ENCODE results near the gene HDAC7.
A peak's percentile ranks its signal among the peaks of the same experiment; 100 is the strongest.

Gene HDAC7

DNA sequence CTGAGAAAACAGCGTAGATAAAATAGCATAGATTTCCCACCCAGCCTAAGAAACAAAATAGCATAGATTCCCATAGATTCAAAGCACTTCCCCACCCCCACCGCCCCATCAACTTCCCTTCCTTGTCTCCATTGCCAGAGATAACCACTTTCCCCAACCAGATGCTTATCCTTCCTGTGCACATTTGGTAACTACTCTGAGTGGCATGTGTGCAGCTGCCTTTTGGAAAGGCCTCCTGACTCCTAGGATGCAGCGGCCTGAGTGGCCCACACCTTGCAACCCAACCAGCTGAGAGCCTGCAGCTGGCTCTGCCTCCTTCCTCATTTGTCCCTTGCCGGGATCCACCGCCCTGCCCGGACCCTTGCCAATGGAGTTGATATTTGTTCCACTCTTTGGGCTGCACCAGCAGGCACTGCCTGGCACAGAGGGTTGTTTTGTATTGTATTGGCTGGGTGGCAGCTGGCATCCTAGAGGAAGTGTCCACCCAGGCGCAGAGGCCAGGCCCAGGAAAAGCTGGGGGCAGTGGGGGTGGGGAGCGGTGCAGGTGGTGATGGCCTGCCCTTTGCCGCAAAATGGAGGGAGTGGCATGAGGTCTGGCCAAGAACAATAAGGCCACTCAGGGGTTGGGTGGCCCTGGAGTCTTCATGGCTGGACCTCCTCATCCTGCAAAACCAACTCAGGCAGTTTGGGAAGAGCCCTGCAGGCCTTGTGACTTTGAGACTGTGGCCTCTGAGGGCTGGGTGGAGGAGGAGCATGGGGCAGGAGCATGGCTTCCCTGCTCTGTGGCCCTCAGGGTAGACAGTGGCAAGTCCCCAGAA lies 41.8 kb downstream of the HDAC7 start:
- DNase-seq (ENCODE audit: low spot score): peak; percentile 51

DNA sequence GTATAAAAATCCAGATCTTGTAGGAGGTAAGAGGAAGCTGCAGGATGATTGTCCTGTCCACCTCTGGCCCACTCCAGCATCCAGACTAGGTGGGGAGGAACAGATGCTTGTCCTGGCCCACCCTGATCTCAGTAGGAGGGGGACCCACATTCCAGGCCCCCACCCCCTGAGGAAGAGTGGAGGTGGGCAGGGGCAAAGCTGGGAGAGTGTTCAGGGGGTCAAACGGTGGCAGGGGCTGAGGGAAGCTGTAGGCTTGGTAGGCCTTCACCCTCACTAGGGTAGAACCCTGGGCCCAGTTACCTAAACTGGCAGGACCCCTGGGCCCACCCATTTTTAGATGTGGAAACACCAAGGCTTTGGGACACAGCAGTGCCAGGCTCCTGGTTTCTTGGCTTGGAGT lies 42.6 kb downstream of the HDAC7 start:
- no peak for DNase-seq (ENCODE audit: low spot score)

DNA sequence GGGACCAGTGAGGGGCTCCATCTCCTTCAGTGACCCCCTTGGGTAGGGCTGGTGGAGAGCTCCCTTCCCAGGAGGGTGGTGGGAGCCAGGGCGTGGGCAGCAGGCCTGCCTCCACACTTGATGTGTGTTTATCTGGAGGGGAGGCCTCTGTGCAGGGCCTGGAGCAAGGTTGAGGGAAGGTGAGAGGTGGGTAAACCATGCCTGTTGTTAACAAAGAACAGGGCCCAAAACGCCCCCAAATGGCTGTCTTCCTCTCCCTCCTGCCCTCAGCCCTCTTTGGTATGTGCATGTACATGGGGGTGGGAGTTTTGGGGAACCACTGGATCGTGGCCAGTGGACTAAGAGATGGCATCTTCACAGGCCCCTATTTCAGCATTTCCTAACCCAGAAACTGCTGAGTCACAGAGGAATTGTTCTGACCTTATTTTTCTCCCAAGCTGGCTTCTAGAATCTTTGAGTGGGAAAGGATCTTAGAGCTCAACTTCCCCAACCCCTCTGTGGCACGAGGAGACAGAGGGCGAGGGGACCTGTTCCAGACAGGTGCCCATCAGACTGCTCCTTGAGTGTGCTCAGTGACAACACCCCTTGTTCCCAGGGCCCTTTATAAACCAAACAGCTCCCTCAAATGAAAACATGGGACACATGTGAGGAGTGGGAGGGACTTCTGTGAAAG lies 43.1 kb downstream of the HDAC7 start:
- DNase-seq (ENCODE audit: low spot score): peak; percentile 49

DNA sequence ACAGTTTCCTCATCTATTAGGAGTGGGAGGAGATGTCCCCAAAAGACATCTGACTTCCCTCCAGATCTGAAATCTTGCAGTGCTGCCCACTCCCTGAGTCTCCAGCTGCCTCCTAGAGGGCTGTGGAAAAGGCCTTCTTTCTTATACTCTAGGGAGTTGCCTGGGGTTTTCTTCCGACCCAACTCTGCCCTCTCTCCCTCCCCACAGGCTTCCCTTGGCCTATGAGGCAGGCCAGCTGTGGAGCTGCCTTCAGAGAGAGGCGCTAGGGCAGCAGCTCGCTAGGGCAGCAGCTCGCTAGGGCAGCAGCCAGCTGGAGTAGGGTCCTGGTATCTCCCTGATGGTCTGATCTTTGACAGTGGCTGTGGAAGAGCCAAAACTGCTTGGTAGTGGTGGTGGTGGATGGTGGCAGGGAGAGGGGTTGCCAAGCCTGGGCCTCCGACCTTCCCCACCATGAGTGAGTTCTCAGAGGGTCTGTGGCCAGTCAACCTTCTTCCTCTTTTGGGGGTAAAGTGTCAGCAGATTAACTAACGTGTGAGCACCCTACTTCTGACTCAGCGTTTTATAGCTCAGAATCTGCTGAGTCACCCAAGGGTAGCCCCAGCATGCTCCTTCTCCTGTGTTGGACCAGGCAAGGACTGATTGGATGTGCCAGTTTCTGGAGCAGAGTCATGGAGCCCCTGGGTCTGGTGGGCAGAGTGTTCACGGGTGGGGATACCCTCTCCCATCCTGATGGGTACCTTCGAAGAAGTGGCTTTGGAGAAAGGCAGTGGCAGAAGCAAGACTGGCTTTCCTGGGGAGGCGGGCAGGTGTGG lies 44.4 kb downstream of the HDAC7 start:
- peak; percentile 96 for DNase-seq (ENCODE audit: low spot score)

DNA sequence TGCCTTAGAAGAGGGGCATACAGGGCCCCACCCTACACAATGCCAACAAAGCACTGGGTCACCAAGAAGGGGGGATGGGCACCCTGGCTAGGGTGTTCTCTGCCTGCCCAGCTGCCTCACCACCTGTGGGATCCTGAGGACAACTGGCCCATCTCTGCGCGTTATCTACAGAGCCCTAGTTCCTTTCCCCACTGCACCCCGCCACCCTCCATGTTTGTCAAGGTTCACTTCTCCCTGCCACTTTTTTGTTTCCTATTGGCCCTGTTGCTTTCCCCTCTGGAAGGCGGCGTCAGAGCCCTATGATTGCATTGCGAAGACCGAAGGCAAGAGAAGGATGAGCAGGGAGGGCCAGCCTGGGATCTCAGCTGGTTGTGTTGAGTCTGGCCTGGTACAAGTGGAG lies 45.0 kb downstream of the HDAC7 start:
- peak; percentile 49 for DNase-seq (ENCODE audit: low spot score)

DNA sequence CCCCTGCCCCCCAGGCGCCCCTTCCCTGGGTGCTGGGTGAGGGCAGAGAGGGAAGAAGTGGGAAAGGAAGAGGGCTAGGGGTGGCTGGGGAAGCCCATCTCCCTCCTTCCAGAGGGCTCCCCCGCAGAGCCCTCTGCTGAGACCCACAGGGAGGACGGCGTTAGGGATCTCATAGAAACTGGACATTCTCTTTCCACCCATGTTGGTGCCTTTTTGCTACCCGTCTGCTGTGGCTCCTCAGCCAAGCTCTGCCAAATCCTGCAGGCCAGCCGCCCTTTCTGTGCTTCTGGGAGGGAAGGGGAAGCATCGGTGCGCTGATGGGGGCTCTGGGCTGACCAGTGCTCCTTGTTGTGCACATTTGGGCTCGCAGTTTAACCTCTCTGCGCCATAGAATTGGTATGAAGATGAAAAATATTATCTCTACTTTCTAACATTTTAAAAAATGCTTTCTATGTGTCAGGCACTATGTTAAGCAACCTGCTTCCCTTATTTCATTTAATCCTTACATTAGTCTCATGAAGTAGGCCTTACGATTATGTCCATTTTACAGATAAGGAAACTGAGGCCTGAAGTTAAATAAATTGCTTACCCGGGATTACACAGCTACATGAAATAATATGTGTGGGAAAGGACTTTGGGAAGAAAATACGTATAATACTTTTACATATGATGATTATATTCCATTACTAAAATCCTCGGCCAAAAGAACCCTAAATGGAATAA lies 45.7 kb downstream of the HDAC7 start:
- DNase-seq (ENCODE audit: low spot score): peak; percentile 45

DNA sequence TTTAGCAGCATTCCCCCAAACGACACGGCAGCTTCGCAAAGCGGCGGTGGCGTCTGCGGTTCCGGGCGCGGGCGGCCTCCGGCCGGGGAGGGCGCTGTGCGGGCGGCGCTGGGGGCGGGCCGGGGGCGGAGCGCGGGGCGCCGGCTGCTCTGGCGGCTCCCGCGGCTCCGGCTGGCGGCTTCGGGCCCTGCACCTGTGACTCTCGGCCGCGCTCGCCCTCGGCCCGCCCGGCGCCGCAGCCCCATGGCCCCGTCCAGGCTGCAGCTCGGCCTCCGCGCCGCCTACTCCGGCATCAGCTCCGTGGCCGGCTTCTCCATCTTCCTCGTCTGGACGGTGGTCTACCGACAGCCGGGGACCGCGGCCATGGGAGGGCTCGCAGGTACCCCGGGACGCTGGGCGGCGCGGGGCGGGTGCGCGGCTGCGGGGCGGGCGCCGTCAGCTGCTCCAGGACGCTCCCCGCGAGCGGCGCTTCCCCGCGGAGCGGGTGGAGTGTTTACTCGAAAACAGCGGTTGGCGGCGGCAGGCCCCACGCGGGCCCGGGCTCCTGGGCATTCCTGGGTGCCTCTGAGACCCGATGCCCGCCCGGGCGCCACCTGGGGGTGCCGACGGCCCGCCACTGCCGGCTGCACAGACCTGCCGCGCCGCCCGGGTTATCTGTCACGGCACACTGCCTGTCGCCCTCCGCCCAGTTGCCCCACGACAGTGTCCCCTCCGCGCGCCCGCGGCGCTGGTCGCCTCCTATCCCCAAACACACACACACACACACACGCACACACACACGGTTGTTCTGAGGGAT lies 46.4 kb downstream of the HDAC7 start, which contains the start of gene SLC48A1:
Gene SLC48A1, plus strand, starts transcription at position 177 of the 796 bp plus-strand sequence. Its CDS starts 67 bp downstream, at position 244.
- peak; percentile 84 for DNase-seq (ENCODE audit: low spot score)

DNA sequence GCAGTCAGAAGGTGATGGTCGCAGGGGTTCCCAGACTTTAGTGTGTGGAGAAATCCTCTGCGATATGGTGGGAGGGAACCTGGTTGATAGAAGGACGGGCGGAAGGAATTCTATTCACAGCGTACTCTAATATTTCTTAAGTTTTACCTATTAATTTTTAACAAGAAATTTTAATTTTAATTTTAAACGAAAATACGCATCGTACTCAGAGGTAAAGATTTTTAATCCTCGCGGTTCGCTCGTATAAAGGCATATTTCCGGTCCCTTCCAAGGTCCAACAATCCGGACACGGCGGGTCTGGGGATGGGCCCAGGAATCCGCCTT lies 47.0 kb downstream of the HDAC7 start:
- no peak for DNase-seq (ENCODE audit: low spot score)

DNA sequence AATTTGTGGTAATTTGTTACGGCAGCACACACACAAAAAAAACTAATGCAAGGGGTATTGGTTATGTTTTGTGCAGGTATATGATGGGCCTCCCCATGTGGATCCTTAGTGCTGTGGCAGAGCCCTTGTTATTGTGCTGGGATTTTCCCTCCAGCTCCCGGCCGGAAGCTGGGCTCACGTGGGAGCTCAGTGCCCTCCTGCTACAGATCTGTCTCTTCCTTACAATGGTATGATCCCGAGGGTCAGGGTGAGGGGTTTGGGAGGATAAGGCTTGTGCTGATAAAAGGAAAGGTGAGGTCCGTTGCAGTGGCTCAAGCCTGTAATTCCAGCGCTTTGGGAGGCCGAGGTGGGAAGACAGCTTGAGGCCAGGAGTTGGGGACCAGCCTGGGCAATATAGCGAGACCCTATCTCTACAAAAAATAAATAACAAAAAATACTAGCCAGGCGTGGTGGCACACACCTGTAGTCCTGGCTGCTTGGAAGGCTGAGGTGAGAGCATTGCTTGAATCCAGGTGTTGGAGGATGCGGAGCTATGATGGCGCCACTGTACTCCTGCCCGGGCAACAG lies 47.5 kb downstream of the HDAC7 start:
- no peak for DNase-seq (ENCODE audit: low spot score)

DNA sequence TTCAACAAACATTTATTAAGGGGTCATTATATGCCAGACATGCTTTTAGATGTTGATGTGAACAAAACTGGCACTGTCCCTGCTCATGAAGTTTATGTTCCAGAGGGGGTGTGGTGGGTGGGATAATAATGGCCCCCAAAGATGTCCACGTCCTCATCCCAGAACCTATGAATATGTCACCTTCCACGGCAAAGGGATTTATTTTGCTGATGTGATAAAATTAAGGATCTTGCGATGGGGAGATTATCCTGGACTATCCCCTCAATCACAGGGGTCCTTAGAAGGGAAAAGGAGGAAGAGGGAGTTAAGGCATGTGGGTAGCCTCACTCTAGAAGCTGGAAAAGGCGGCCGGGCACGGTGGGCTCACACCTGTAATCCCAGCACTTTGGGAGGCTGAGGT lies 48.4 kb downstream of the HDAC7 start:
- no peak for DNase-seq (ENCODE audit: low spot score)

DNA sequence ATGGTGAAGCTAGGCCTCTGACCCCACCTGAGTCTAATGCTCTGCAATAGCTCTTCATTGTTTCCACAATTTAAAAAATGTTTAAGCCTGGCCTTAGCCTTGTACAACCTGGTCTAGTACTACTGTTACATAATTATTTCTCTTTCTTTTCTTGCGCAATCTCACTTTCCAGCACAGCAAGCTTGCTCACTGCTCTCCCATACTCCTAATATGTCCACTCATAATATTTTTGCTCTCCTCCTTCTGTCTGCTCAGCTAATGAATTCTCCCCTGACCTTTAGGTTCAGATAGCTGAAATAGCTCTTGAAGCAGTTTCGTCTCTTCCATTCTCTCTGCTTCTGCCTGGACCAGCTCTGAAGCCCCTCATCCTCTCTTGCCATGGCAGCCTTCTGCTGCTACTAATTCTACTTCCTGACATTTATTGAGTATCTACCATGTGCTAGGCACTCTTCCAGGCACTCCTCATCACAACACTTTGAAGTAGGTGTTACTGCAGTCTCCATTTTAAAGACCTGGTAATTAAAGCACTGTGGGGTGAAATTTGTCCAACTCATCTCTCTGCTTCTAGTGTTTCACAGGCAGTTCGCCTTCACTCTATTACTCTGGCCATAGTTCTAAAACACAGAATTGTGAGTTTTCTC lies 49.5 kb downstream of the HDAC7 start:
- no peak for DNase-seq (ENCODE audit: low spot score)

DNA sequence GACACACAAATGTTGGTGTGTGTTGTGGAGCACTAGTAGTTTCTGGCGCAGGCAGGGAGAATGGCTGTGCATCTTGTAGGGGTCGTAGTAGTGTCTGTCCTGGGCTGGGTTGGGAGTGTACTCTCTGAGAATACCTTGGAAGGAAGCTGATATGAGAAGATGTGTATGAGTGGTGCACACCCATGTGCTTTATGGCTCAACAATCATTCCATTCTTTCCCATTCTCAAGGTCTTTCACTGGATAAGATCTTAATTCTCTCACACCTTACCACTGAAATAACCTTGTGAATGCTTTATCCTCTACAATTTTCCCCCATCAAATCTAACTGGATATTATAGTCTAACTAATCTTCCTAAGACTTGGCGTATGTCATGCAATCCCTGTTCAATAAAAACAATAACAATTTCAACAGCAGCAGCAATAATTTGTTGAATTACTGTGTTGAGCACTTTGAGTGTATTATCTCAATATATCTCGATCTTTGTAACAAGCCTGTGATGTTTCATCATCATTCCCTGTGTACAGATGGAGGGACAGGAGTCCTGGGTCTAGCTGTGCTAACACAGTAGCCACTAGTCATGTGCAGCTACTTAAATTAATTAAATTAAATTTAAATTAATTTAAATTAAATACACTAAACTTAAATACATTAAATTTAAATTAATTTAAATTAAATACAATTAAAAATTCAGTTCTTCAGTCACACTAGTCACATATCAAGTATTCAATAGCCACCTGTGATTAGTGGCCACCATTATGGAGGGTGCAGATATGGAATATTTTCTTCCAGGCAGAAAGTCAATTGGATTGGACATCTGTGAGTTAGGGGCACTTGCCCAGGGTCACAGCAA lies 50.2 kb downstream of the HDAC7 start:
- DNase-seq (ENCODE audit: low spot score): no peak

DNA sequence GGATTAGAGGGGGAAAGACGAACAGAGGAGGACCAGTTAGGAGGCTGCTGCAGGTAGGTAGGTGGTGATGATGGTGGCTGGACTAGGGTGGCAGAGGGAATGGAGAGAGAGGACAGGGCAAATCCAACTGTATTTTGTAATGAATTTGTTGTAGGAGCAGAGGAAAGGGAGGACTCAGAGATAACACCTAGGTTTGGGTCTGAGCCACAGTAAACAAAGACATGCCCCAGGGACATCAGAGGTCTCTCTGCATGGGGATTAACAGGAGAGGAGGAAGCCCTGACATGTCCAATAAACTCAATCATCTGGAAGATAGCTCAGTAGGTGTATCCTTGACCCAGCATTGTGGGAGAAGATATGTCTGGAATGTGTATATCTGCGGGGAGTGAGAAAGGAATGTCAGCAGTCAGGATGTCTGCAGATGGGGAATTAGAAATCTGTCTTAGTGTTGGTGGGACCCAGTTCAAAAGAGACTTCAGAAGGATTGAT lies 51.3 kb downstream of the HDAC7 start:
- DNase-seq (ENCODE audit: low spot score): no peak

DNA sequence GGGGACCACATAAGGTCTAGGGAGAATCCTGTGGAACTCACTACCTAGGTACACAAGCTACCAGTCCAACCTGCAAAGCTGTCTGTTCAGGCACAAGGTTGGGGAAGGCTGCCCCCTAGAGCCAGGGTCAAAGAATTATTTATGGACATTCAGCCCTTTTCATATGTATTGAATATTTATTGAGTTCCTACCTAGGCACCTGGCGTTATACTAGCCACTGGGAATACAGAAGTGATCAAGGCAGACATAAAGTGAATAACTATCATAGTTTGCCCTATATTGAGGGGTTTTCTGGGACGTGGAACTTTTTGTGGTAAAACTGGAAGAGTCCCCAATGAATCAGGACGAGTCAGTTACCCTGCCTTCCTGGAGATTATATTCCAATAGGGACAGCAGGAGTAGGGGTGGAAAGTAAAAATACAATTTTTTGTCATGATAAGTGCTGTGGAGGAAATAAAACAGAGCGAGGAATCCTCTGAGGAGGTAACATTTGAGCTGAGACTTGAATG lies 52.4 kb downstream of the HDAC7 start:
- DNase-seq (ENCODE audit: low spot score): peak; percentile 68

DNA sequence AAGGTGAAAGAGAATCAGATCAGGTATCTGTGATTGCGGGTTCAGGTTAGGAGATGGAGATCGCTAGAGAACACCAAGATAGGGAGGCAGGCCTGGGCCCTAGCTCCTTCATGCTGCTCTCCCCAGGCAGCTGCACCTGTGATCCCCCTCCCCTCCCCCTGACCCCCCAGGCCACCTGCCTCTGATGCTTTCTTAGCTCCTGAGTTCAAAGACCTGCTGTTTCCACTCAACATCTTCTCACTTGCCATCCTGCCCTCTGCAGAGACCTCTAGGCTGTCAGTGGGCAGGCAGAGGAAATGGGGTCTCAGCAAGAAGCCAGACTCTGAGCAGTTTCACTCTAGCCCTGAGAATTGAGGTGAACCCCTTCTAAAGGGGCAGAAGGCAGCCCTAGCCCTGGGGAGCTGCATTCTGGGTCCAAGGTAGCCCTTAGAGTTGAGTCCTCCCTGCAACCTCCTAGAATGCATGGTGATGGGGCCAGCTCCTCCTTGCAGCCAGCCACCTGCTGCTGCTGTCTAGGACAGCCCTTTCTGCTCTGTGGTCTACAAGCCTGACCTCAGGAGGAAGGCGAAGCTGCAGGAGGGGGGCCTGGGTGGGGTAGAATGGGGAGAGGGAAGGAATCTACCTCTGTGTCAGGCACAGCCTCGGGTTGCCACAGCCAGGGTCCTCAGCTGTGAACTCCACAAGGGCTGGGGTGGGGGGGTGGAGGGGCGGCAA lies 53.0 kb downstream of the HDAC7 start:
- no peak for DNase-seq (ENCODE audit: low spot score)

DNA sequence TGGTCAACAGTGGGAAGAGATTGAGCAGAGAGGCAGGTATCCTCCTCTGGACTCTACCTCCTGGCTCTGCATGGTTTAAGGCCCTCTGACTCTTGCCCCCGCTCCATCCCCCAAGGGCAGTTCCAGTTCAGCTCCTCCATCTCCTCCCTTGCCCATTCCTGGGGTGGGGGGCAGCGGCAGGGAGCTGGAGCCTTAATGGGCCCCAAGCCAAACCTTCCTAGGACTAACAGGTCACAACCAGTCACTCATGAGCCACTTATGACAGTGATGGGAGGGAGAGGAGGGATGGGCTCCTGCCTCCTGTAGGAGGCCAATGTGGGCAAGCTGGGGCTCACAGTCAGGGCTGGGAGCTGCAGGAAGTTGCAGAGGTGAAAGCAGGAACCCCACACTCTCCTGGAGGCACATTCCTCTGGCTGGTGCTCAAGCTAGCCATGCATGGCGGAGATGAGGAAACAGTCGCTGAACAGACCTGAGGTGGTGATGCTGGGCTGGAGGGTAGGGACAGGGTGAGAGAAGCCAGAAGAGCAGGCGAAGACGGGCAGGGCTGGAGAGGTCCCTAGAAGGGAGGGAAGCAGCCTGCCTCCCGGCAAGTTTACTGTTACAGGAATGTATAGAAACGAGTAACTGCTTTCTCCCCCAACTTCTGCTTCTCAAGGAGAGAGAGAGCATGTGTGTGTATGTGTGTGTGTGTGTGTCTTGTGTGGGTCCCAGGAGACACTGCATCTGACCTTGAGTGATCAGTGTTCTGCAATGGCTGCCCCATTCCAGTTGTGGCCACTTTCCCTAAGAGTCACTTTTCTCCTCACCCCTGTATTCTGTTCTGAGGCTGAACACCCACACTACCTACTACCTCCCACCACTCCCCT lies 56.0 kb downstream of the HDAC7 start:
- DNase-seq (ENCODE audit: low spot score): no peak

DNA sequence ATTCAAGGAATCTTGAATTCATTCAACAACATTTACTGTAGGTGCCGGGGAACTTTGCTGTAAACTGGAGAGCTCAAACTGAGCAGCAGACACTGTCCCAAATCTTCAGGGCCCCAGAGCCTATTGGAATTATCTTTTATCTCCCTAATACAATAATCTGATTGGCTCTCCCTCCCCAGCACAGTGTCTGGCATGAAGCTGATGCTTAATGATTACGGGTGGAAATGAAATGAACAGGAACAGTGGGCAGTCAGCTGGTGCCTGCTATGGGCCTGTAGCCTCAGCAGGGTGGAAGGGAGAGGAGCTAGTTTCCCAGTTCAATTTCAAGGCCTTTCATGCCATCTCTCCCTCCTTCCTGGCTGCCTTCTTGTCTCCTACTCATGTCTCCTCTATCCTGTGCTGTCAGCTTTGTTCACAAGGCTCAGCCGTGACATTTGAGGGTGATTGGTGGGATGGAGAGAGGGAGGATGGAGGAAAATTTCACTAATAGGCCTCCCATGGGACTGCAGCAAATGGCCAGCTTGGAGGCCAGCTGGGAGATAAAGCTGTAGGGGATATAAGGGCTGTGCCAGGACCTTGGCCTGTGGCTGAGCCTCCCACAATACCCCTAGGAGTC lies 56.7 kb downstream of the HDAC7 start:
- no peak for DNase-seq (ENCODE audit: low spot score)
